Fibroblast of gingiva (primary cell): ENCODE results near the gene ALG14.

Experiments used
- DNase-seq: peaks from one replicate; pipeline ENCODE4 v3.0.0-alpha.2; 2011; ENCODE audit warnings: low read depth

The ALG14 gene

GRCh38 chr1:94927405-94928175, 145.2 kb downstream of the ALG14 start:
- peak; percentile 55 for DNase-seq

GRCh38 chr1:94926915-94927404, 145.8 kb downstream of the ALG14 start, which contains the start of gene CNN3:
Gene CNN3, minus strand, starts transcription at chr1:94927110. Its CDS starts 216 bp downstream, at chr1:94926894.
- DNase-seq, result peak; percentile 96

- DNase-seq, result peak; percentile 54
Observed at GRCh38 chr1:94926126-94926914, 146.4 kb downstream of the ALG14 start.

GRCh38 chr1:94925561-94926125, 147.1 kb downstream of the ALG14 start:
- peak; percentile 79 for DNase-seq

- peak; percentile 26 for DNase-seq
Observed at GRCh38 chr1:94925004-94925403, 147.7 kb downstream of the ALG14 start.
